ENCODE data around the gene FCHSD2. TPM values are rescaled to one million over a fixed set of nuclear protein-coding genes. Genes with fewer than 3 reads are reported as not detected.

FCHSD2 gene
- total and polyA plus RNA-seq, 9 of the 15 experiments (the other 6 are each of a cell fraction or from before 2014, with no cell fraction given): 1.8 to 14.7 (median 6.4) TPM

- no peak overlapping the region for H2AFZ ChIP-seq (ENCODE audit: low read depth, low read length)
- no peaks in the 10 kb centered on the region for H3K9me3 ChIP-seq (replicated peaks; ENCODE audit: control insufficient read depth, insufficient read depth, low read depth, low read length)
- ChIA-PET CTCF (ENCODE audit: low intra/inter-chr PET ratio) (no interaction called here), POLR2A (no interaction called here)
- DNase-seq (ENCODE audit: extremely low read depth in 1 of 4, low spot score in 3 of 4): no peak
- no peak for FAIRE-seq
- H3K4me2 ChIP-seq (ENCODE audit: insufficient read depth, low read length): no peak overlapping the region
- 55% methylated on average over 3 of the region's 3 CpGs for WGBS (ENCODE audit: insufficient coverage, low coverage, missing lambda C conversion rate)
- TF ChIP-seq RFX7 (CRISPR knock-in tag; IDR thresholded peaks at IDR 0.05) (no peak), GABPB1 (CRISPR knock-in tag; IDR thresholded peaks at IDR 0.05) (no peak), C11orf30 (IDR thresholded peaks at IDR 0.05; ENCODE audit: low read depth) (no peak)
- H3K27me3 ChIP-seq (ENCODE audit: control insufficient read depth in 2 of 2, insufficient read depth in 2 of 2, low read length in 2 of 2): no peaks in the 10 kb centered on the region
- no peaks in the 10 kb centered on the region for H3K79me2 ChIP-seq (ENCODE audit: control insufficient read depth, insufficient read depth, low read length)
- H3K9ac ChIP-seq (ENCODE audit: insufficient read depth in 1 of 2, low read depth in 2 of 2, low read length in 2 of 2): no peak overlapping the region
- no peaks in the 10 kb centered on the region for H4K20me1 ChIP-seq (replicated peaks; ENCODE audit: control insufficient read depth, insufficient read depth, low read length)
- no peak for ATAC-seq
- H3K4me3 ChIP-seq: no peak overlapping the region
- H3K4me1 ChIP-seq (replicated peaks in 1 of 2; ENCODE audit: control insufficient read depth in 2 of 2, insufficient read depth in 2 of 2, low read length in 2 of 2): no peaks in the 10 kb centered on the region
- no peak overlapping the region for H3K27ac ChIP-seq (ENCODE audit: extremely low read depth, low read depth, low read length)
- BruUV-seq (replicated peaks): no TSS peak
- H3K36me3 ChIP-seq (ENCODE audit: control insufficient read depth, insufficient read depth, low read length): no peaks in the 10 kb centered on the region
- H3K9me1 ChIP-seq (ENCODE audit: control insufficient read depth, insufficient read depth, low read length): no peaks in the 10 kb centered on the region
- intact Hi-C loops (cut with micrococcal nuclease): no loop called here
- in situ Hi-C loops (cut with MboI): no loop called here
Observed at GRCh38 chr11:72856065-72856464, 286.1 kb downstream of the FCHSD2 start.

DNA sequence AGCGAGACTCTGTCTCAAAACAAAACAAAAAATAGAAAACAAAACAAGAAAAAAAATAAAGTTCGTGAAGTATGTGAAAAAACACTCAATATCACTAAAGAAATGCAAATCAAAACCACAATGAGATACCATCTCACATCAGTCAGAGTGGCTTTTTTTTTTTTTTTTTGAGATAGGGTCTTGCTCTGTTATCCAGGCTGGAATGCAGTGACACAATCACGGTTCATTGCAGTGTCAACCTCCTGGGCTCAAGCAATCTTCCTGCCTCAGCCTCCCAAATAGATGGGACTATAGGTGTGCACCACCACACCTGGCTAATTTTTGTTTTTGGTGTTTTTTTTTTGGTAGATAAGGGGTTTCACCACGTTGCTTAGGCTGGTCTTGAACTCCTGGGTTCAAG lies 290.4 kb downstream of the FCHSD2 start:
- no peak overlapping the region for H3K27ac ChIP-seq (ENCODE audit: extremely low read depth, low read depth, low read length)
- no peaks in the 10 kb centered on the region for H3K9me1 ChIP-seq (ENCODE audit: control insufficient read depth, insufficient read depth, low read length)
- no peaks in the 10 kb centered on the region for H3K4me1 ChIP-seq (replicated peaks in 1 of 2; ENCODE audit: control insufficient read depth in 2 of 2, insufficient read depth in 2 of 2, low read length in 2 of 2)
- no TSS peak for BruUV-seq (replicated peaks)
- no peaks in the 10 kb centered on the region for H3K27me3 ChIP-seq (ENCODE audit: control insufficient read depth in 2 of 2, insufficient read depth in 2 of 2, low read length in 2 of 2)
- ChIA-PET CTCF (ENCODE audit: low intra/inter-chr PET ratio) (interaction anchor here (0.6 kb wide), 1 partner anchor 15 kb away, joined by 3 read pairs; no protein-coding TSS in a partner anchor), POLR2A (no interaction called here)
- intact Hi-C loops (cut with micrococcal nuclease) (no loop called here), in situ Hi-C loops (cut with MboI) (no loop called here)
- H3K4me3 ChIP-seq: no peak overlapping the region
- WGBS (ENCODE audit: insufficient coverage, low coverage, missing lambda C conversion rate): 29% methylated on average over 4 of the region's 4 CpGs
- ATAC-seq (no peak), DNase-seq (ENCODE audit: extremely low read depth in 1 of 4, low spot score in 3 of 4) (no peak), FAIRE-seq (no peak)
- H4K20me1 ChIP-seq (replicated peaks; ENCODE audit: control insufficient read depth, insufficient read depth, low read length): no peaks in the 10 kb centered on the region
- H3K79me2 ChIP-seq (ENCODE audit: control insufficient read depth, insufficient read depth, low read length): no peaks in the 10 kb centered on the region
- H3K9ac ChIP-seq (ENCODE audit: insufficient read depth in 1 of 2, low read depth in 2 of 2, low read length in 2 of 2): no peak overlapping the region
- no peaks in the 10 kb centered on the region for H3K9me3 ChIP-seq (replicated peaks; ENCODE audit: control insufficient read depth, insufficient read depth, low read depth, low read length)
- TF ChIP-seq, protein P1, sequence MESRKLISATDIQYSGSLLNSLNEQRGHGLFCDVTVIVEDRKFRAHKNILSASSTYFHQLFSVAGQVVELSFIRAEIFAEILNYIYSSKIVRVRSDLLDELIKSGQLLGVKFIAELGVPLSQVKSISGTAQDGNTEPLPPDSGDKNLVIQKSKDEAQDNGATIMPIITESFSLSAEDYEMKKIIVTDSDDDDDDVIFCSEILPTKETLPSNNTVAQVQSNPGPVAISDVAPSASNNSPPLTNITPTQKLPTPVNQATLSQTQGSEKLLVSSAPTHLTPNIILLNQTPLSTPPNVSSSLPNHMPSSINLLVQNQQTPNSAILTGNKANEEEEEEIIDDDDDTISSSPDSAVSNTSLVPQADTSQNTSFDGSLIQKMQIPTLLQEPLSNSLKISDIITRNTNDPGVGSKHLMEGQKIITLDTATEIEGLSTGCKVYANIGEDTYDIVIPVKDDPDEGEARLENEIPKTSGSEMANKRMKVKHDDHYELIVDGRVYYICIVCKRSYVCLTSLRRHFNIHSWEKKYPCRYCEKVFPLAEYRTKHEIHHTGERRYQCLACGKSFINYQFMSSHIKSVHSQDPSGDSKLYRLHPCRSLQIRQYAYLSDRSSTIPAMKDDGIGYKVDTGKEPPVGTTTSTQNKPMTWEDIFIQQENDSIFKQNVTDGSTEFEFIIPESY (CRISPR knock-in tag; IDR thresholded peaks at IDR 0.05): no peak
- TF ChIP-seq PHTF2 (CRISPR knock-in tag; IDR thresholded peaks at IDR 0.05) (no peak), ELF2 (CRISPR knock-in tag; IDR thresholded peaks at IDR 0.05) (no peak), NR2C2 (CRISPR knock-in tag; IDR thresholded peaks at IDR 0.05) (no peak), NR2C2 (tag; IDR thresholded peaks at IDR 0.05) (no peak)
- no peak overlapping the region for H2AFZ ChIP-seq (ENCODE audit: low read depth, low read length)
- H3K36me3 ChIP-seq (ENCODE audit: control insufficient read depth, insufficient read depth, low read length): no peaks in the 10 kb centered on the region
- H3K4me2 ChIP-seq (ENCODE audit: insufficient read depth, low read length): no peak overlapping the region

Data from K562 (cell line).